Activated CD4-positive, alpha-beta memory T cell treated with anti-CD3 and anti-CD28 coated beads, Interleukin-2, amount 10 ng/mL, durations not matched to agents 7 days and 5 days (primary cell): ENCODE data around the gene OR10G8. TPM values are rescaled to one million over a fixed set of nuclear protein-coding genes. Genes with fewer than 3 reads are reported as not detected.
"Not testable (repeated sequence)": the region's sequence is repeated elsewhere in the genome, so short reads cannot be mapped to it uniquely, and the experiment has no call there.

Source experiments
- CTCF ChIA-PET: fragments of 350-600 bp; sonication (Branson Sonifier 250); formaldehyde crosslinking; loops from one replicate; lab custom pipeline; 2021; ENCODE audit warnings: antibody characterized with exemption, inconsistent platforms; lab: Charles Lee
- POLR2A ChIA-PET: fragments of 350-600 bp; sonication (Branson Sonifier 250); formaldehyde crosslinking; loops from one replicate; lab custom pipeline; 2021; ENCODE audit warnings: antibody characterized with exemption; lab: Charles Lee
- DNase-seq: peaks from one replicate; pipeline ENCODE4 v3.0.0-alpha.2; 2020
- H3K27ac Mint-ChIP-seq: one replicate; pipeline ENCODE4 v1.8.0; 2021; ENCODE audit warnings: mild to moderate bottlenecking, mixed read lengths
- H3K27me3 Mint-ChIP-seq: one replicate; pipeline ENCODE4 v1.8.0; 2021; ENCODE audit warnings: mixed read lengths
- H3K36me3 Mint-ChIP-seq: one replicate; pipeline ENCODE4 v1.8.0; 2021; ENCODE audit warnings: low read depth, mixed read lengths
- H3K4me1 Mint-ChIP-seq: one replicate; pipeline ENCODE4 v1.8.0; 2021; ENCODE audit warnings: mixed read lengths
- H3K4me3 Mint-ChIP-seq: one replicate; pipeline ENCODE4 v1.8.0; 2021; ENCODE audit warnings: mild to moderate bottlenecking, mixed read lengths
- H3K9me3 Mint-ChIP-seq: one replicate; pipeline ENCODE4 v1.8.0; 2021; ENCODE audit warnings: mixed read lengths
- total RNA-seq, 2 experiments: library from RNA; stranded (reverse); gene quantifications; one replicate each; pipeline ENCODE4 v1.2.3, GENCODE V29; 2021

Gene OR10G8
- total RNA-seq = not detected

GRCh38 chr11:124026498-124026897 lies at the start of gene OR10G8:
Gene OR10G8 (plus strand): TSS chr11:124026798. CDS start chr11:124029623, 2,825 bp downstream.
- DNase-seq = no peak
- Mint-ChIP-seq H3K36me3 (no peaks in the 10 kb centered on the region), H3K27me3 (no peaks in the 10 kb centered on the region), H3K4me3 (no peak within 1 kb of the TSS), H3K4me1 (no peaks in the 10 kb centered on the region), H3K27ac (no peak within 1 kb of the TSS), H3K9me3 (no peaks in the 10 kb centered on the region)
- CTCF ChIA-PET = no interaction called here
- POLR2A ChIA-PET = no interaction called here

- ChIA-PET POLR2A (no interaction called here), CTCF (no interaction called here)
- Mint-ChIP-seq H3K9me3 (no peaks in the 10 kb centered on the region), H3K27me3 (no peaks in the 10 kb centered on the region), H3K4me1 (no peaks in the 10 kb centered on the region), H3K4me3 (no peak within 1 kb of the TSS), H3K36me3 (no peaks in the 10 kb centered on the region), H3K27ac (no peak within 1 kb of the TSS)
- DNase-seq = no peak
Measured at GRCh38 chr11:123977731-123978347, 48.8 kb upstream of the OR10G8 start, which contains the start of gene OR10S1. Gene OR10S1 (minus strand): TSS chr11:123977781. CDS start chr11:123977664, 117 bp downstream.

- ChIA-PET CTCF (no interaction called here), POLR2A (no interaction called here)
- H3K4me1 Mint-ChIP-seq = no peaks in the 10 kb centered on the region
- no peaks in the 10 kb centered on the region for H3K27me3 Mint-ChIP-seq
- no peak overlapping the region for H3K27ac Mint-ChIP-seq
- no peaks in the 10 kb centered on the region for H3K36me3 Mint-ChIP-seq
- H3K4me3 Mint-ChIP-seq = no peak overlapping the region
- peaks cover 2% of the 10 kb centered on the region for H3K9me3 Mint-ChIP-seq
- DNase-seq = no peak
Measured at GRCh38 chr11:123979311-123979710, 47.3 kb upstream of the OR10G8 start.

- no peak within 1 kb of the TSS for H3K27ac Mint-ChIP-seq
- H3K4me1 Mint-ChIP-seq = no peaks in the 10 kb centered on the region
- CTCF ChIA-PET = no interaction called here
- DNase-seq = no peak
- H3K9me3 Mint-ChIP-seq = no peaks in the 10 kb centered on the region
- H3K27me3 Mint-ChIP-seq = no peaks in the 10 kb centered on the region
- no peak within 1 kb of the TSS for H3K4me3 Mint-ChIP-seq
- no peaks in the 10 kb centered on the region for H3K36me3 Mint-ChIP-seq
- POLR2A ChIA-PET = no interaction called here
Measured at GRCh38 chr11:123995119-123995518, 31.5 kb upstream of the OR10G8 start, which contains the start of gene OR10G6. Gene OR10G6 (minus strand): TSS chr11:123995161. CDS start chr11:123995161, 0 bp downstream.

- no peaks in the 10 kb centered on the region for H3K27me3 Mint-ChIP-seq
- DNase-seq = no peak
- H3K4me1 Mint-ChIP-seq = no peaks in the 10 kb centered on the region
- H3K36me3 Mint-ChIP-seq = no peaks in the 10 kb centered on the region
- ChIA-PET CTCF (no interaction called here), POLR2A (no interaction called here)
- no peak within 1 kb of the TSS for H3K27ac Mint-ChIP-seq
- no peaks in the 10 kb centered on the region for H3K9me3 Mint-ChIP-seq
- no peak within 1 kb of the TSS for H3K4me3 Mint-ChIP-seq
Measured at GRCh38 chr11:124012697-124013096, 13.9 kb upstream of the OR10G8 start, which contains the start of gene OR10G4. Gene OR10G4 (plus strand): TSS chr11:124012997. CDS start chr11:124015575, 2,578 bp downstream.

- H3K4me3 Mint-ChIP-seq, H3K4me1 Mint-ChIP-seq, H3K27me3 Mint-ChIP-seq, H3K36me3 Mint-ChIP-seq, DNase-seq, H3K27ac Mint-ChIP-seq, H3K9me3 Mint-ChIP-seq, POLR2A ChIA-PET, CTCF ChIA-PET: not testable (repeated sequence)
Measured at GRCh38 chr11:124015837-124016236, 10.8 kb upstream of the OR10G8 start.

GRCh38 chr11:124036666-124037065 lies 10.1 kb downstream of the OR10G8 start:
- no peaks in the 10 kb centered on the region for H3K27me3 Mint-ChIP-seq
- ChIA-PET CTCF (no interaction called here), POLR2A (no interaction called here)
- H3K4me3 Mint-ChIP-seq = no peak overlapping the region
- no peak overlapping the region for H3K27ac Mint-ChIP-seq
- DNase-seq = no peak
- no peaks in the 10 kb centered on the region for H3K36me3 Mint-ChIP-seq
- no peaks in the 10 kb centered on the region for H3K9me3 Mint-ChIP-seq
- H3K4me1 Mint-ChIP-seq = no peaks in the 10 kb centered on the region

GRCh38 chr11:124039557-124039956 lies 13.0 kb downstream of the OR10G8 start:
- Mint-ChIP-seq H3K4me3 (no peak overlapping the region), H3K36me3 (no peaks in the 10 kb centered on the region), H3K27me3 (no peaks in the 10 kb centered on the region), H3K4me1 (no peaks in the 10 kb centered on the region), H3K27ac (no peak overlapping the region), H3K9me3 (no peaks in the 10 kb centered on the region)
- CTCF ChIA-PET = no interaction called here
- POLR2A ChIA-PET = no interaction called here
- no peak for DNase-seq

- no peak for DNase-seq
- H3K27me3 Mint-ChIP-seq = no peaks in the 10 kb centered on the region
- no peak within 1 kb of the TSS for H3K4me3 Mint-ChIP-seq
- POLR2A ChIA-PET = no interaction called here
- H3K27ac Mint-ChIP-seq = no peak within 1 kb of the TSS
- no peaks in the 10 kb centered on the region for H3K4me1 Mint-ChIP-seq
- CTCF ChIA-PET = no interaction called here
- no peaks in the 10 kb centered on the region for H3K9me3 Mint-ChIP-seq
- H3K36me3 Mint-ChIP-seq = no peaks in the 10 kb centered on the region
Measured at GRCh38 chr11:124041254-124041653, 14.7 kb downstream of the OR10G8 start, which contains the start of gene OR10G7. Gene OR10G7 (minus strand): TSS chr11:124041325. CDS start chr11:124039001, 2,324 bp downstream.

GRCh38 chr11:124043420-124043819 lies 16.8 kb downstream of the OR10G8 start:
- Mint-ChIP-seq H3K27ac (no peak overlapping the region), H3K4me1 (no peaks in the 10 kb centered on the region), H3K27me3 (no peaks in the 10 kb centered on the region), H3K9me3 (no peaks in the 10 kb centered on the region), H3K36me3 (no peaks in the 10 kb centered on the region), H3K4me3 (no peak overlapping the region)
- CTCF ChIA-PET = no interaction called here
- no peak for DNase-seq
- POLR2A ChIA-PET = no interaction called here

GRCh38 chr11:124050748-124051147 lies 24.1 kb downstream of the OR10G8 start:
- Mint-ChIP-seq H3K4me3 (no peak overlapping the region), H3K27me3 (no peaks in the 10 kb centered on the region)

GRCh38 chr11:124052966-124053365 lies 26.4 kb downstream of the OR10G8 start:
- ChIA-PET CTCF (no interaction called here), POLR2A (no interaction called here)
- Mint-ChIP-seq H3K27me3 (no peaks in the 10 kb centered on the region), H3K9me3 (no peaks in the 10 kb centered on the region), H3K27ac (no peak overlapping the region), H3K4me3 (no peak overlapping the region), H3K36me3 (no peaks in the 10 kb centered on the region), H3K4me1 (peaks cover 2% of the 10 kb centered on the region)
- no peak for DNase-seq

More at GRCh38 chr11:124050748-124051147, 24.1 kb downstream of the OR10G8 start:
- CTCF ChIA-PET = no interaction called here
- Mint-ChIP-seq H3K4me1 (peaks cover 2% of the 10 kb centered on the region), H3K27ac (no peak overlapping the region), H3K9me3 (no peaks in the 10 kb centered on the region), H3K36me3 (no peaks in the 10 kb centered on the region)
- POLR2A ChIA-PET = no interaction called here
- DNase-seq = no peak

- H3K9me3 Mint-ChIP-seq = no peaks in the 10 kb centered on the region
- H3K36me3 Mint-ChIP-seq = no peaks in the 10 kb centered on the region
- POLR2A ChIA-PET = no interaction called here
- no peak for DNase-seq
- peaks cover 15% of the 10 kb centered on the region for H3K27me3 Mint-ChIP-seq
- CTCF ChIA-PET = interaction anchor here (1.2 to 5.1 kb wide), 7 partner anchors 9 to 169 kb away, joined by 3 to 84 read pairs (median 4); no protein-coding TSS in a partner anchor
- H3K4me1 Mint-ChIP-seq = peaks cover 8% of the 10 kb centered on the region
- no peak overlapping the region for H3K4me3 Mint-ChIP-seq
- no peak overlapping the region for H3K27ac Mint-ChIP-seq
Measured at GRCh38 chr11:124068601-124069110, 42.1 kb downstream of the OR10G8 start.
